Measurements from ENCODE around the gene TMEFF1. TPM values are rescaled to one million over a fixed set of nuclear protein-coding genes. Genes with fewer than 3 reads are reported as not detected.

TMEFF1 gene
- total RNA-seq, 1 donor from 2014 or later: 171 TPM

DNA sequence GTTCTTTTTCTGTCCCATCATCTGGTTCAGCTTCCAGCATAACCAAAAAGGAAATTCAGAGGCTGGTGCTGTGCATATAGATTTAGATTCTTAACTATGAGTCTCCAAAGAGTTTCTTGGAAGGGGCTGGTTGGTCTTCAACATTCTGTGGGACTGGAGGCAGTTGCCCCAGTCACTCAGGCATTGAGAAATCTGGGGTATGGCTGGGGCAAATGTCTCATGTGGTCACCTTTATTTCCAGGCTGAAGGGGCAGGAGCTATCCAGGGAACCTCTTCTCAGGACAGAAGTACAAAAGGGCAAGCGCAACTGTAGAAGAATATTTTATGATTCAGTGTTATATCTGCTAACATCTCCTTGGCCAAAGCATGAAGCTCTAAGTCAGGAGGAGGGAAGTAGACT is 15.4 kb upstream of the TMEFF1 start:
- peaks cover 10% of the 10 kb centered on the region for H3K36me3 Mint-ChIP-seq (ENCODE audit: unreplicated experiment)
- DNase-seq: no peak
- no peak overlapping the region for H3K27ac Mint-ChIP-seq (ENCODE audit: unreplicated experiment)
- H3K9me3 Mint-ChIP-seq (ENCODE audit: unreplicated experiment): peaks cover 2% of the 10 kb centered on the region
- H3K27me3 Mint-ChIP-seq (ENCODE audit: unreplicated experiment): peaks cover 3% of the 10 kb centered on the region
- no peaks in the 10 kb centered on the region for H3K4me1 Mint-ChIP-seq (ENCODE audit: low read depth, unreplicated experiment)
- TF ChIP-seq, protein P1, sequence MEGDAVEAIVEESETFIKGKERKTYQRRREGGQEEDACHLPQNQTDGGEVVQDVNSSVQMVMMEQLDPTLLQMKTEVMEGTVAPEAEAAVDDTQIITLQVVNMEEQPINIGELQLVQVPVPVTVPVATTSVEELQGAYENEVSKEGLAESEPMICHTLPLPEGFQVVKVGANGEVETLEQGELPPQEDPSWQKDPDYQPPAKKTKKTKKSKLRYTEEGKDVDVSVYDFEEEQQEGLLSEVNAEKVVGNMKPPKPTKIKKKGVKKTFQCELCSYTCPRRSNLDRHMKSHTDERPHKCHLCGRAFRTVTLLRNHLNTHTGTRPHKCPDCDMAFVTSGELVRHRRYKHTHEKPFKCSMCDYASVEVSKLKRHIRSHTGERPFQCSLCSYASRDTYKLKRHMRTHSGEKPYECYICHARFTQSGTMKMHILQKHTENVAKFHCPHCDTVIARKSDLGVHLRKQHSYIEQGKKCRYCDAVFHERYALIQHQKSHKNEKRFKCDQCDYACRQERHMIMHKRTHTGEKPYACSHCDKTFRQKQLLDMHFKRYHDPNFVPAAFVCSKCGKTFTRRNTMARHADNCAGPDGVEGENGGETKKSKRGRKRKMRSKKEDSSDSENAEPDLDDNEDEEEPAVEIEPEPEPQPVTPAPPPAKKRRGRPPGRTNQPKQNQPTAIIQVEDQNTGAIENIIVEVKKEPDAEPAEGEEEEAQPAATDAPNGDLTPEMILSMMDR (IDR thresholded peaks at IDR 0.05; ENCODE audit: partially characterized antibody, unreplicated experiment): no peak
- no peak overlapping the region for H3K4me3 Mint-ChIP-seq (ENCODE audit: unreplicated experiment)

DNA sequence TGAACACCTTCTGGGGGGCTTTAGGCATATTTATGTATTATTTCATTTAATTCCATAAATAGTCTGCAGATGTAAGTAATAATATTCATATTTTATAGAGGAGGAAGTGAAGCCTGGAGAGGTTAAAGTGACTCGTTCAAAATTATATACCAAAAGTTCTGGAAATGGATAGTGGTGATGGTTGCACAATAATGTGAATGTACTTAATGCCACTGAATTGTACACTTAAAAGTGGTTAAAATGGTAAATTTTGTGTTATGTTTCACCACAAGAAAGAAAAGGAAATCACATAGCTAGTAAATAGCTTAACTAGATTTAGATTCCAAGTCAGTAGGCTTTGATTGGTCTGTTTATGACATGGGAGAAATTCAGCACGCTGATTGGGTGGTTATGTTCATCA is 13.0 kb upstream of the TMEFF1 start:
- H3K27ac Mint-ChIP-seq (ENCODE audit: unreplicated experiment): no peak overlapping the region
- no peaks in the 10 kb centered on the region for H3K36me3 Mint-ChIP-seq (ENCODE audit: unreplicated experiment)
- no peaks in the 10 kb centered on the region for H3K4me1 Mint-ChIP-seq (ENCODE audit: low read depth, unreplicated experiment)
- peaks cover 2% of the 10 kb centered on the region for H3K9me3 Mint-ChIP-seq (ENCODE audit: unreplicated experiment)
- DNase-seq: no peak
- no peak overlapping the region for H3K4me3 Mint-ChIP-seq (ENCODE audit: unreplicated experiment)
- TF ChIP-seq, protein P1 (IDR thresholded peaks at IDR 0.05; ENCODE audit: partially characterized antibody, unreplicated experiment): no peak
- no peaks in the 10 kb centered on the region for H3K27me3 Mint-ChIP-seq (ENCODE audit: unreplicated experiment)

DNA sequence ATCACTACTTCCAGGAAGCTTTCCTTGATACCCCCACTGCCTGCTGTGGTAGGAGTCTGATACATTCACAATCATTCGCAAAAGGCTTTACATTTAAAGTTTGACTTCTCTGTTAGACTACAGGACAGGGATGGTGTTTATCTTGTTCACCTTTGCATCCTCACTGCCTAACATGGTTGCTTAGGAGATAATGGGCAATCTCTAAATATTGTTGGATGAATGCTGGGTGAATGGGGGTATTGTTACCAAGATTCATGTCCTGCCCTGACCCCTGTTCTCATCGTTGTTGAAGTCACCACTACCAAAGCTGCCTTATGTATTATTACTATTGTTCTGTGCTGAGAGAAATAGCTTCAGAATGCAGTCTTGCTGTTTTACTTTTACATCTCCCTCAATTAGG is 7.7 kb upstream of the TMEFF1 start:
- H3K36me3 Mint-ChIP-seq (ENCODE audit: unreplicated experiment): no peaks in the 10 kb centered on the region
- no peak for DNase-seq
- TF ChIP-seq, protein P1 (IDR thresholded peaks at IDR 0.05; ENCODE audit: partially characterized antibody, unreplicated experiment): no peak
- peaks cover 8% of the 10 kb centered on the region for H3K9me3 Mint-ChIP-seq (ENCODE audit: unreplicated experiment)
- peaks cover 2% of the 10 kb centered on the region for H3K27me3 Mint-ChIP-seq (ENCODE audit: unreplicated experiment)
- no peak overlapping the region for H3K27ac Mint-ChIP-seq (ENCODE audit: unreplicated experiment)
- H3K4me3 Mint-ChIP-seq (ENCODE audit: unreplicated experiment): no peak overlapping the region
- peaks cover 14% of the 10 kb centered on the region for H3K4me1 Mint-ChIP-seq (ENCODE audit: low read depth, unreplicated experiment)

DNA sequence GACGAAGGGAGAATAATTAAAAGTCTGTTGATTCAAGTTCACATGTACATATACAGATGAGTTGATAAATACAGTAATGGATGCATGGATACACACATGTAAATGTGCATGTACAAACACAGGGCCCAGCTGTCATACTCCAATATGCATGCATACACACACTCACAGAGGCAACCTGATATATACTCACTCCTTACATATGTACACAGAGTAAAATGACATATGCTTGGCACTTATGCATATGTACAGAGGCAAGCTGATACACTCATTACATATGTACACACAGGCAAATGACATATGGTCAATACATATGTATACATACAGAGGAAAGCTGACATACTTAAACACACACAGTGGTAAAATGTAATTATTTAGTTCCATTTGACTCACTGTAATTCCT is 7.2 kb upstream of the TMEFF1 start:
- H3K9me3 Mint-ChIP-seq (ENCODE audit: unreplicated experiment): peaks cover 8% of the 10 kb centered on the region
- peaks cover 14% of the 10 kb centered on the region for H3K4me1 Mint-ChIP-seq (ENCODE audit: low read depth, unreplicated experiment)
- H3K27ac Mint-ChIP-seq (ENCODE audit: unreplicated experiment): peak overlapping the region; percentile 77
- peaks cover 2% of the 10 kb centered on the region for H3K27me3 Mint-ChIP-seq (ENCODE audit: unreplicated experiment)
- TF ChIP-seq, protein P1 (IDR thresholded peaks at IDR 0.05; ENCODE audit: partially characterized antibody, unreplicated experiment): no peak
- H3K4me3 Mint-ChIP-seq (ENCODE audit: unreplicated experiment): no peak overlapping the region
- no peak for DNase-seq
- no peaks in the 10 kb centered on the region for H3K36me3 Mint-ChIP-seq (ENCODE audit: unreplicated experiment)

DNA sequence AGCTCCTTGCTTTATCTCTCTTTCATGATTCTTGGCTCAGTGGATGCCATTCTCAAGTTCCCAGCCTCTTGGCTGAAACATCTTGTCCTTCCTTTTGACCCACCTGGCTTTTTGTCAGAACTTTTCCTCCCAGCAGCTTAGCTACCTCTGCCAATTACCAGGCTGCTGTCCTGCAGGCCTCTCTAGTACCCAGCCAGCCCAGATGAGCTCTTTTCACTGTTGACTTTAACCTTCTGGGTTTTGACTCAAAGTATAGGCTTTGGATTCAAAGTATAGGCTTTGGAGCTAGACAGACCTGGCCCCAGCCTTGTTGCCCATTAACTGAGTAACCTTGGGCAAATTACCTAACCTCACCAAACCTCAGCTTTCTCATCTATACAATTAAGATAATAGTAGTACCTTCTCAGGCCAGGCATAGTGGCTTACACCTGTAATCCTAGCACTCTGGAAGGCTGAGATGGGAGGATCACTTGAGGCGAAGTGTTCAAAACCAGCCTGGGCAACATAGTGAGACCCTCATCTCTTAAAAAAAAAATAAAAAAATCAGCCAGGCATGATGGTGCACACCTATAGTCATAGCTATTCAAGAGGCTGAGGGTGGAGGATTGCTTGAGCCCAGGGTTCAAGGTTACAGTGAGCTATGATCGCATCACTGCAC is 6.6 kb upstream of the TMEFF1 start:
- H3K9me3 Mint-ChIP-seq (ENCODE audit: unreplicated experiment): peaks cover 8% of the 10 kb centered on the region
- peaks cover 2% of the 10 kb centered on the region for H3K27me3 Mint-ChIP-seq (ENCODE audit: unreplicated experiment)
- TF ChIP-seq, protein P1 (IDR thresholded peaks at IDR 0.05; ENCODE audit: partially characterized antibody, unreplicated experiment): no peak
- H3K4me1 Mint-ChIP-seq (ENCODE audit: low read depth, unreplicated experiment): peaks cover 14% of the 10 kb centered on the region
- no peaks in the 10 kb centered on the region for H3K36me3 Mint-ChIP-seq (ENCODE audit: unreplicated experiment)
- peak overlapping the region; percentile 80 for H3K27ac Mint-ChIP-seq (ENCODE audit: unreplicated experiment)
- no peak overlapping the region for H3K4me3 Mint-ChIP-seq (ENCODE audit: unreplicated experiment)
- DNase-seq: no peak
